ENCODE results near the gene CCDC87.
"Not testable (repeated sequence)": the region's sequence is repeated elsewhere in the genome, so short reads cannot be mapped to it uniquely, and the experiment has no call there.

CCDC87 gene

DNA sequence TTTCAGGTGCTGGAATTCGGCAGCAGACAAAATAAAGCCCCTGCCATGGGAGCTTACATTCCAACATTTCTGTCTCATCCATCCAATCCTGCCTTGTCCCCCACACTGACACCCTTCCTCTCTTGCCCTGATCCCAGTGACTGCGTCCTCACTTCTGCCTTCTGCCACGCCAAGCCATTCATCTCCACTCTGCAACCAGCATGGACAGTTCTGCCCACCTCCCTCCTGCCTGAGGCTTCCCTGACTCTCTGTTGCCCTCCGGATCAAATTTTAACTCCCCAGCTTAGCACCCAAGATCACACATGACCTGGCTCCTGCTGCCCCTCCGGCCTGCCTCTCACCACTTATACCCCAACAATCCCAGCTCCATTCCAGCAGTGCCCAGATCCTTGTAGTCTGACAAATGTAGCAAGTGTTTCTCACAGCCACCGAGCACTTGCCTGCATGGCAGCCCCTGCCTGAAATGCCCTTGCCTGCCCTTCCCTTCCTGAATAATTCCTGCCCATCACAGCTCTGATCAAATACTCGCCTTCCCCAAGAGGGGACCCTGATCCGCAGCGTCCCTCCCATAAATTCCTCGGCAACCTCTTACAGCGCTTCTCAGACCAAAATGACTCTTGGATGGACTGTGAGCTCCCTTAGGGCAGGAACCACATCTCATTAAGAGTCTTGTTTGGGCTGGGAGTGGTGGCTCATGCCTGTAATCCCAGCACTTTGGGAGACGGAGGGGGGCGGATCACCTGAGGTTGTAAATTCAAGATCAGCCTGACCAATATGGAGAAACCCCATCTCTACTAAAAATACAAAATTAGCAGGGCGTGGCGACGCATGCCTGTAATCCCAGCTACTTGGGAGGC is 43.9 kb downstream of the CCDC87 start:
- DNase-seq = no peak

- DNase-seq = no peak
Observed at GRCh38 chr11:66548041-66548440, 44.8 kb downstream of the CCDC87 start.

DNA sequence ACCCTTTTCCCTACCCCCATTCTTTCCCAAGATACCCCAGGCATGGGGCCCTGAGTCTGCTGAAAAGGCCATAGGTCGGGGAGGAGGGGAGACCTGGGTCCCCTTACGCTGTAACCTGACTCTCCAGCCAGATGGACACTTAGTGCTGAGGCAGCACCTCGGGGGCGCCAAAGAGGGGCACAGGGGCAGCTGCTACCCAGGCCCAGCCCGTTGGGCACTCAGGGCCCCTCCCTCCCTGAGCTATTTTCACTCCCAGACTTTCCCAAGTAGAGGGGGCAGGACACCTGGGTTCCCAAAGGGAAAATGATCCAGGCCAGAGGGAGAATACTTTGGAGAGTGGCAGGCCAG is 45.2 kb downstream of the CCDC87 start:
- DNase-seq = no peak

- DNase-seq = no peak
Observed at GRCh38 chr11:66546966-66547661, 45.7 kb downstream of the CCDC87 start.

GRCh38 chr11:66546368-66546965 is 46.4 kb downstream of the CCDC87 start, which contains the start of gene ACTN3:
Gene ACTN3 (plus strand): TSS chr11:66546903. CDS start chr11:66546938, 35 bp downstream.
- DNase-seq = no peak

- DNase-seq = peak; percentile 82
Observed at GRCh38 chr11:66545701-66546367, 47.0 kb downstream of the CCDC87 start, which contains the start of gene ZDHHC24. Gene ZDHHC24 (minus strand): TSS chr11:66546048. CDS start chr11:66546003, 45 bp downstream.

DNA sequence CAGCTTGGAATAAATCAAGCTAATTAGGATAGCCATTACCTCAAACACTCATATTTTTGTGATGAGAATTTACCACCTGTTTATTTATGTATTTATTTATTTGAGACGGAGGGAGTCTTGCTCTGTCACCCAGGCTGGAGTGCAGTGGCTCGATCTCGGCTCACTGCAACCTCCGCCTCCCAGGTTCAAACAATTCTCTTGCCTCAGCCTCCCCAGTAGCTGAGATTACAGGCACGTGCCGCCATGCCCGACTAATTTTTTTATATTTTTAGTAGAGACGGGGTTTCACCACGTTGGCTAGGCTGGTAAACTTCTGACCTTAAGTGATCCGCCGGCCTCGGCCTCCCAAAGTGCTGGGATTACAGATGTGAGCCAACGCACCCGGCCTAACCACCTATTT is 47.9 kb downstream of the CCDC87 start:
- DNase-seq = not testable (repeated sequence)

- DNase-seq = peak; percentile 40
Observed at GRCh38 chr11:66543263-66544107, 49.4 kb downstream of the CCDC87 start.

GRCh38 chr11:66542362-66542761 is 50.5 kb downstream of the CCDC87 start:
- DNase-seq = no peak

GRCh38 chr11:66541892-66542291 is 51.0 kb downstream of the CCDC87 start:
- DNase-seq = no peak

- DNase-seq = not testable (repeated sequence)
Observed at GRCh38 chr11:66540598-66540997, 52.3 kb downstream of the CCDC87 start.
